HG03558 (cell line): ENCODE results near the gene PEG3.
"Not testable (repeated sequence)": the region's sequence is repeated elsewhere in the genome, so short reads cannot be mapped to it uniquely, and the experiment has no call there.

ENCODE experiments used
- ATAC-seq: cut with Tn5 transposase; IDR thresholded peaks from one replicate; pipeline ENCODE4 v1.9.1; 2021; ENCODE audit warnings: moderate number of reproducible peaks; ENCODE audit not compliant: unreplicated experiment; ENCODE audit errors: extremely low read depth

PEG3 gene

DNA sequence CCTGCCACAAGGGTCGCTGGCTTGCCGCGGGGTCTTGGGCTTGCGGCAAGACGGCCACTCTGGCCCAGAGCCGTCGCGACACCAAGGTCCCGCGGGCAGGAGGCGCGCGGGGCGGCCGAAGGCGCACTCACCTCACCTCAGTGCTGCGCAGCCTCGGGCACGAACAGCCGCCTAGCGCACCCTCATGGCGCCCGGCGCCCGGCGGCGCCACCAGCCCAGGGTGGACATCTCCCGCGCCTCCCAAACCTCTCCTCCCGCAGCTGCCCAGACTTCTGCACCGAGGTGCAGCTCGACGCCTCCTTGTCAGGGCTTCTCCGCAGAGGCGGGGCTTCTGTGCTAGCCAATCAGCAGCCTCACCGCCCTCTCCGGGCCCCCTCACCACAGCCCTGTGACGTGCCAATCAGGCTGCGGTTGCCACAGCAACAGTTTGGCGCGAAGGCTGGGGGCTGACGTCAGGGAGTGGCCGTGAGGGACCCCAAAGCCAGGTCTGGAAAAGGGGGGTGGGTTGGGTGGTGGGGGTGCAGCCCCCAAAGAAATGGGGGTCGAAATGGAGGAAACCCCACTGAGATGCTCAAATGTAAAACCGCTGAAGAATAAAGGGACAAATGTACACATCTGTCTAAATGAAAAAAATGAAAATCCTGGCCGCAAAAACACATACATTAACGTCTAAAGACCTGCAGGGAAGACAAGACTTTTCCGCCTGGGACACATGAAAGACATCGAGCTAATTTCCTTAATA lies at the start of gene PEG3, which contains the start of gene ZIM2:
PEG3 (minus strand) TSS at position 276 of the 742 bp plus-strand sequence. CDS start 16,071 bp downstream, outside the sequence.
ZIM2 (minus strand) TSS at position 276 of the 742 bp plus-strand sequence. CDS start 16,449 bp downstream, outside the sequence.
- ATAC-seq = no peak

DNA sequence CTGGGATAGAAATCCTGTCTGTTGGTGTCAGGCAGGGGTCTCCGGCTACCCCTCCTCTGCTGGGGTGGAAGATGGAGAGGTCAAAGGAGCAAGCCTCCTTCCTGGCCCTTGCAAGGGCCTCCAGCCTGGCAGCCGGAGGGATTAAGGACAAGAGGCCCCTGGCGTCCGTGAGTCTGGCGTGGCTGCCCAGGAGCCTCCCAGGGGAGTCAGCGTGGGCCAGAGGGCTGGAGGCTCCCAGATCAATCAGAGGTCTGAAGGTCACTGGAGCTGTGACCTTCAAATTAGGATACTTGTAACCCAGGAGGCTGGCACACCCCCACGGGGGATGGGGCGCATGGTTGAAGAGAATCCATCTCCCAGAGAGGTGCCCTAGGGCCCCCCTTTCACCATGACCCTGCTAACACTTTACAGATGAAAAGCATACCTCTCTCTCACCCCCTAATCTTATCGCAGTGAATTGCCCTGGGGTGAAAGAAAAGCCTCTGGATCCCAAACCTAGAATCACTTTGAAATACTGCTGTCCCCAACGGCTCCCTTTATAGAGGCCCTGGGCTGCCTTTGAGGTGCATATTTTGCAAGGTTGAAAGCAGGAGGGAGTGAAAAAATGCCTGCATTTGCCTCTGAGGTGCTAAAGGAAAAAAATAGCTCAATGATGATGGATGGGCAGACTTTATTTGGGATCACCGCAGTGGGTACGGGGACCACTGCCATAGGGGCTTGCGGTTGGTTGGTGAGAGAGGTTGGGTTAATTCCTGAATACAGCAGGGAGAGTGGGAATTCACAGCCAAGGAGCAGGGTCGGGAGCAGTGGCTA lies 44.9 kb upstream of the PEG3 start:
- no peak for ATAC-seq

GRCh38 chr19:56884441-56884840 lies 43.9 kb upstream of the PEG3 start:
- no peak for ATAC-seq

- ATAC-seq = no peak
Measured at GRCh38 chr19:56880592-56881190, 40.2 kb upstream of the PEG3 start.

- ATAC-seq = no peak
Measured at GRCh38 chr19:56877069-56877715, 36.7 kb upstream of the PEG3 start.

- ATAC-seq = no peak
Measured at GRCh38 chr19:56875717-56876116, 35.2 kb upstream of the PEG3 start.

DNA sequence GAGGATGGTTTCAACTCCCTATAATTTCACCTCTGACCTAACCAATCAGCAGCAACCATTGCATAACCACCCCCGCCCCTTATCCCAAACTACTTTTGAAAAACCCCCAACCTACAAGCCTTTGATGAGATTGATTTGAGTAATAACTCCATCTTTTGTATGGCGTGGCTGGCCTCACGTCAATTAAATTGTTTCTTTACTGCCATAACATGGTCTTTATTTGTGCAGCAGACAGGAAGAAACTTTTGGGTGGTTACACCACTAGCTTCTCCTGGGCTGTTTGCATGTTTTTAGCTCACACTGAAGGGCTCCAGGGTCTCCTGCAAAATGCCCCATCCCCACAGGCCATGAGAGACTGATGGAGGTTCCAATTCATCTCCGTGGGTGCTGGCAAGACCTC lies 34.0 kb upstream of the PEG3 start:
- ATAC-seq = no peak

DNA sequence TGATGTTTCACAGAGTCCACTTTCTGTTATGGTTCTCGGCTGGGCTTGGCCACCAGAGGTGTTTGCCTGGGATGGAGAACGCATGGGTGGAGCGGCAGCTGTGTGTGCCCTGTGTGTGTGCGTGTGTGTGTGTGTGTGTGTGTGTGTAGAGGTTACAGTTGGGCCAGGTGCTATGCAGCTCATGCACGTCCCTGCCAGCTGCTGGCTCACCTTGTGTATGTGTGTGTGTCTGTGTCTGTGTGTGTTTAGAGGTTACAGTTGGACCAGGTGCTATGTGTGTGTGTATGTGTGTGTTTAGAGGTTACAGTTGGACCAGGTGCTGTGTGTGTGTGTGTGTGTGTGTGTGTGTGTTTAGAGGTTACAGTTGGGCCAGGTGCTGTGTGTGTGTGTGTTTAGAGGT lies 33.0 kb upstream of the PEG3 start:
- ATAC-seq = no peak

DNA sequence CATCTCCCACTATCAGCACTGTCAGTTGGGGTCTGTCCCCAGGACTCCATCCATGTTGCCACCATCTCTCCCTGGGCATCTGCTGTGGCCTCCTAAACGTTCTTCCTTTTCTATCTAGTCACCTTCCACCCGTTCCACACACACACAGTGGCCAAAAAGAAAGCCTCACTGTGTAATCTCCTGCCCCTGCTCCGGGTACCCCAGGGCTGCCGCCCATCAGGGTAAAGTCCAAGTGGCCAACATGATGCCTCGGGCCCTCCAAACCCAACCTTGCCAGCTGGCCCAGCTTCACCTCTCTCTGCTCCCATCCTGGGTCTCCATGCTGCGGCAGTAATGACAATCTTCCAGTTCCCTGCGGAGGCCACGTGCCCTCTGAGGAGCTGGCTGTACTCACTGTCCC lies 29.4 kb upstream of the PEG3 start:
- no peak for ATAC-seq

GRCh38 chr19:56868446-56868845 lies 27.9 kb upstream of the PEG3 start:
- ATAC-seq = no peak

DNA sequence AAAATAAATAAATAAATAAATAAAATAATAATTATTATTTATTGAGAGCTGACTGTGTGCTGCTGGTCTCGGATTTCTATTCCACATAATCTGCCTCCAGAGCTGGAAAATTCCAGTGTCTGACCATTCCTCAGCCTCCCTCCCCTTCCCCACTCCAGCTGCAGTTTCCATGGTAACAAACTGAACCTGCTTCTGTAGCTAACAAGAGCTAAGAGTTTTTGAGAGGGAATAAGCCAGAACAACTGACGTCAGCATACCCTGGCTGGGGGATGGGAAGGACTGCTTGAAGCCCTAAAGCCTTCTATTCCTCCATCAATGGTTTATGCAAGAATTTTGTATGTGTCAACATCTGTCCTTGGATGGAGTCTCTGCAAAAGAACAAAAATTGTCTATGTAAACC lies 26.0 kb upstream of the PEG3 start:
- no peak for ATAC-seq

GRCh38 chr19:56864443-56865125 lies 24.1 kb upstream of the PEG3 start:
- no peak for ATAC-seq

DNA sequence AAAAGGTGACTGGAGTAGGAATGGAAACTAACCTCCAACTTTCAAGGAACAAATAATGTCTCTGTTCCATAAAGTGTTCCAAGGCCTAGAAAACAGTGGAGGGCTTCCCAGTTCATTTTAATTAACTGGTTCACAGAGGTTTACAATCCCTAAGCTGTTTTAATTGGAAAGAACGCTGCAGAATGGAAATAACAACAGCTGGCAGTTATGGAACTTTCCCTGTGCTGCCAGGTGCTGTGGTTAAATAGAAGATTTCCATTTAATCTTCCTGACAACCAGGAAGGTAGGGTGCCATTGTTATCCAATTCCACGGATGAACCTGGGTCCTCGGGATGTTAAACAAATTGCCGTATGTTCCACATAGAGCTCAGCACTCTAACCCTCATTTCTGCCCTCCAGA lies 22.2 kb upstream of the PEG3 start:
- no peak for ATAC-seq

DNA sequence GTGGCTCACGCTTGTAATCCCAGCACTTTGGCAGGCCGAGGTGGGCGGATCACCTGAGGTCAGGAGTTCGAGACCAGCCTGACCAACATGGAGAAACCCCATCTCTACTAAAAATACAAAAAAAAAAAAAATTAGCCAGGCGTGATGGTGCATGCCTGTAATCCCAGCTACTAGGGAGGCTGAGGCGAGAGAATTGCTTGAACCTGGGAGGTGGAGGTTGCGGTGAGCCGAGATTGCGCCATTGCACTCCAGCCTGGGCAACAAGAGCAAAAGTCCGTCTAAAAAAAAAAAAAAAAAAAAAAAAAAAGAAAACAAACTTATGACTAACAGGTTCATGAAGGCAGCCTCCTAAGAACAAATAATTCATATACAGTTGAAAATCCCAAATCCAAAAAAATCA lies 19.9 kb upstream of the PEG3 start:
- not testable (repeated sequence) for ATAC-seq

DNA sequence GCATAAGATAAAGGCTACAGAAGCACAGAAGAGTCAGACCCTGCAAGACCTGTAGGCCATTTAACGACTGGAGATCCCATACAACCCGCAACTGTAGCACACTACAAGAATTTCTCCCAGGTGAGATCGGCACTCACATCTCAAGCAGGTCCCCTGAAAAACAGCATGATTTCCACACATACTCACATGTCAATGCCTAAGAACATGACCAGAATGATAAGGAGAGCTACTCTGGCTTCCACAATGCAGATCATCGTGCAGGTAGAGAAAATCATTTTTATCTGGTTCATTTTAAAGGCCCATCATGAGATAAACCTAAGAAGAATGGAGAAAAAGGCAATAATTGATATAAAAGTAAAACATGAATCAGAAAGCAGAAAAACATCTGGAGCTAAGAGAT lies 17.5 kb upstream of the PEG3 start:
- ATAC-seq = no peak

- ATAC-seq = no peak
Measured at GRCh38 chr19:56856822-56857221, 16.3 kb upstream of the PEG3 start.

GRCh38 chr19:56852361-56852760 lies 11.8 kb upstream of the PEG3 start:
- not testable (repeated sequence) for ATAC-seq

GRCh38 chr19:56848166-56848565 lies 7.6 kb upstream of the PEG3 start:
- no peak for ATAC-seq

DNA sequence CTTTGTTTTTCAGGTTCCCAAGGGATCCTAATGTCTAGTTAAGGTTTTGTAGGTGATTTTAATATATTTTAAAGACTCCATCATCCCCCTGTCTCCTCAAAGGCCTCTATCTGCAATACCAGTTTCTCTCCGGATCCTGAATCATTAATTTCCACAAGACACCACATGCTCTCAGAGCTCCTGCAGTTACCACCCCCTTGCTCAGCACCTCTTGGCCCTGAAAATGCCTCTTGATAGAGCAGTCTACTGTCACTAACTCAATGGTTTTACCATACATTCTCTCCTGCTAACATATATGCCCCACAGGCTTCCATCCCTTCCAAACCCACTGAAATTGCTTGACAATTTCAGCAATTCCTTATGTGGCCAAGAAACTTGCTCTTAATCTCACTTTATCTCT lies 1.9 kb upstream of the PEG3 start:
- ATAC-seq = no peak

GRCh38 chr19:56841193-56841543 lies 642 bp upstream of the PEG3 start:
- no peak for ATAC-seq
